ENCODE data around the gene TMEM8B. TPM values are rescaled to one million over a fixed set of nuclear protein-coding genes. Genes with fewer than 3 reads are reported as not detected.

TMEM8B gene
- total and polyA plus RNA-seq, 5 donors from 2014 or later: 0.21 to 3.3 (median 1.4) TPM

DNA sequence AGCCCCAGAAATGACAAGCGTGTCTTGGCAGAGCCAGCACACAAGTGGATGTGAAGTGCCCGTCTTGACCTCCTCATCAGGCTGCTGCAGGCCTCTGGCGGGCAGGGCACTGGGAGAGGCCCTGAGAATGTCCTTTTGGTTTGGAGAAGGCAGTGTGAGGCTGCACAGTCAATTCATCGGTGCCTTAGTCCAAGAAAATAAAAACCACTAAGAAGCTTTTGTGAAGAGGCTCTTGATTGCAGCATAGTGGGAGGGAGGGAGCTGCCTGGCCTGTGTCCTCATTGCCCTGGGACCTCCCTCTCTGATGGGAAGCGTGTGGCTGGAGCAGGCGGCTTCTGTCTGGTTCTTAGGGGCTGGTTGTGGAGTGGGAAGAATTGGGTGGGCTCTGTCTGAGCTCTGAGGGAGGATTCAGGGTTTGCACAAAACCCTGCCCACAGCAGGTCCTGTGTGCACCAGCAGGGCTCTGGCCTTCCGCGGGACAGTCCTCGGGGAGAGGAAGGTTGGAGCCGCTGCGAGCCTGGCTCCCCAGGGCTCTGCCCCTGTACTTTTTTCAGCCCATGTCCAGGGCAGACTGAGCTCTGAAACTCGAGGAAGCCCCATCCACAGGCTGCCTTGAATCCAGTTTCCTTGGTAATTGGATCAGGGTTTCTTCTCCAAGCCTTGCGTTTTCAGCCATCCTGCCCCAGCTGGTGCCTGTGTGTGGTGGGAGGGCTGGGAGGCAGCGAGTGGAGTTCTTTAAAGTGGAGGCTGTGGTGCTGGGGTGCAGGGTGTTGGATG, 78.1 kb downstream of the TMEM8B start:
- Histone ChIP-seq H3K36me3 (ENCODE audit: control insufficient read depth, insufficient read depth, low read length) (no peaks in the 10 kb centered on the region), H3K27me3 (ENCODE audit: control insufficient read depth, insufficient read depth, low read length) (peaks cover 5% of the 10 kb centered on the region), H3K4me1 (ENCODE audit: control insufficient read depth, insufficient read depth, low read length, poor library complexity, severe bottlenecking) (peaks cover 62% of the 10 kb centered on the region), H3K27ac (ENCODE audit: insufficient read depth, low read length, poor library complexity, severe bottlenecking) (no peak overlapping the region), H3K9me3 (ENCODE audit: control insufficient read depth in 2 of 2, low read length in 2 of 2) (no peaks in the 10 kb centered on the region), H3K4me3 (ENCODE audit: low read depth, low read length) (no peak overlapping the region)
- Mint-ChIP-seq H3K9me3 (no peaks in the 10 kb centered on the region), H3K27me3 (peaks cover 10% of the 10 kb centered on the region), H3K27ac (peak overlapping the region; percentile 48 to 80 (median 80)), H3K4me1 (peaks cover 20 to 74% (median 33%) of the 10 kb centered on the region in 4 donors), H3K36me3 (no peaks in the 10 kb centered on the region), H3K4me3 (peak overlapping the region in 1 of 4 donors; percentile 84)
- no peak for DNase-seq
- ATAC-seq (ENCODE audit: low read depth in 2 of 2): no peak

DNA sequence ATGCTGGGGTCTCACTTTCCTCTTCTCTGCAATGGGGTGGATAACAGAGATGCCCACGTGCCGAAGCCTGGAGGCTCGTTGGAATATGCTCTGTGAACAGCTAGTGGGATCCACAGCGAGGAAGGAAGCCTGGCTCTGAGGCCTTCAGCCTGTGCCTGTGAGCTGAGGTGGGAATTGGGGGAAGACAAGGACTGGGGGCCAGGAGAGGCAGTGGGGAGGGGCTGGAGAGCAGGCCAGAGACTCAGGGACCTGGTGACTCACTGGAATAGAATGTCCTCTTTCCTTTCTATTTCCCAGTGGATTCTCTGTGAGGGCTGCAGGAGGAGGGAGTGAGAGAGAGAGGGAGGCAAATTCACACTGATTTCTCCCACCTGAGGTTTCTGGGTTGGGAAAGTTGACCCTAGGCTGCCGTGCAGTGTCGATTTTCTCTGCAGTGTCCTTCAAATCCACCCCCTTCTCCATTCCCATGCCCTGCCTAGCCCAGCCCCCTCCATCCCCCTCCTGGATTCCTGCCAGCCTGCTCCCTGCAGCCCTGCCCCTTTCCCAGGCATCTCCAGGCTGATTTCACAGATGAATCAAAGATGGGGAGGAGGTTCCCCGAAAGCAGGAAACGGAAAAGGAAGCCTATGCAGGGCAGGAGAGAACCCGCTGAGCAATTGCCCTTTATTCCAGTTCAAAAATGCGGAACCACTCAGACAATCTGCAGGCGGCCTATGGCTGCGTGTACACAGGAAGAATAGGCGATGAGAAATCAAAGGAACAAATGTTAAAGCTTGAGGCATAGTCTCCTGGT, 78.9 kb downstream of the TMEM8B start:
- ATAC-seq (ENCODE audit: low read depth in 2 of 2): peak in 1 of 2 donors; percentile 22
- H3K4me3 Mint-ChIP-seq: peak overlapping the region in 3 of 4 donors; percentile 52 to 84 (median 59)

DNA sequence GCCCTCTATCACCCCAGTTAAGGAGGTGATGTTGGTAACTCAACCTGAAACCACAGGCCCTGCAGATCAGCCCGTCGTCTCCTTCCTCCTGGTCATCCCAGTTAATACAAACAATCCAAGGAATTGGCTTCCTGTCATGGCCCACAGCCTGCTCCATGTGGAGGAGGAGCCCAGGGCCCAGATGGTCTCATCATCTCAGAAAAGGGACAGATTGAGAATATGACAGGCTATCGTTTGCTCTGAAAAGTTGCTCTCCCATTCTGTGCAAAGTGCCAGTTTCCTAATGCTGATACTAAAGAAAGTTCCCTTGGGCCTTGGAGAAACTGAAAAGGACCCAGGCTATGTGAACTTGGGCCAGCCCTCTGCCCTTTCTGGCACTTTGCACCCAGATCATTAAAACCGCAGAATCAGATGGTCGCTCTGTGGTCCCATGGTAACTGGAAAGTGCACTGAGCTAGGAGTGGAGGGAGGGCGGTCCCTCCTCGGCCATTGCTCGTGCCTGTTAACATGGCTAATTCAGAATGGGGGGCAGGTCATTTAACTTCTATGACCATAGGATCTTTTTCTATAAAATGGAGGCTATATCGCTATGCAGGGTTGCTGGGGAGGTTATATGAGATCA, 79.6 kb downstream of the TMEM8B start:
- H3K9me3 ChIP-seq (ENCODE audit: control insufficient read depth in 2 of 2, low read length in 2 of 2): no peaks in the 10 kb centered on the region
- no peak for ATAC-seq (ENCODE audit: low read depth in 2 of 2)
- Mint-ChIP-seq H3K27me3 (peaks cover 5% of the 10 kb centered on the region), H3K4me3 (peak overlapping the region in 3 of 4 donors; percentile 50 to 84 (median 56)), H3K27ac (peak overlapping the region; percentile 80 to 92 (median 89)), H3K4me1 (peaks cover 15 to 68% (median 28%) of the 10 kb centered on the region in 4 donors), H3K36me3 (no peaks in the 10 kb centered on the region), H3K9me3 (no peaks in the 10 kb centered on the region)
- peaks cover 62% of the 10 kb centered on the region for H3K4me1 ChIP-seq (ENCODE audit: control insufficient read depth, insufficient read depth, low read length, poor library complexity, severe bottlenecking)
- no peak for DNase-seq
- no peak overlapping the region for H3K27ac ChIP-seq (ENCODE audit: insufficient read depth, low read length, poor library complexity, severe bottlenecking)
- H3K36me3 ChIP-seq (ENCODE audit: control insufficient read depth, insufficient read depth, low read length): no peaks in the 10 kb centered on the region
- no peak overlapping the region for H3K4me3 ChIP-seq (ENCODE audit: low read depth, low read length)
- H3K27me3 ChIP-seq (ENCODE audit: control insufficient read depth, insufficient read depth, low read length): no peaks in the 10 kb centered on the region

More for the DNA sequence above, 78.9 kb downstream of the TMEM8B start:
- Histone ChIP-seq H3K36me3 (ENCODE audit: control insufficient read depth, insufficient read depth, low read length) (no peaks in the 10 kb centered on the region), H3K9me3 (ENCODE audit: control insufficient read depth in 2 of 2, low read length in 2 of 2) (no peaks in the 10 kb centered on the region), H3K27ac (ENCODE audit: insufficient read depth, low read length, poor library complexity, severe bottlenecking) (no peak overlapping the region), H3K4me3 (ENCODE audit: low read depth, low read length) (no peak overlapping the region), H3K4me1 (ENCODE audit: control insufficient read depth, insufficient read depth, low read length, poor library complexity, severe bottlenecking) (peaks cover 68% of the 10 kb centered on the region), H3K27me3 (ENCODE audit: control insufficient read depth, insufficient read depth, low read length) (no peaks in the 10 kb centered on the region)
- peak overlapping the region in 2 of 3 donors; percentile 80 to 89 for H3K27ac Mint-ChIP-seq
- no peaks in the 10 kb centered on the region for H3K9me3 Mint-ChIP-seq
- no peaks in the 10 kb centered on the region for H3K36me3 Mint-ChIP-seq
- peaks cover 7% of the 10 kb centered on the region for H3K27me3 Mint-ChIP-seq
- no peak for DNase-seq
- peaks cover 19 to 73% (median 31%) of the 10 kb centered on the region in 4 donors for H3K4me1 Mint-ChIP-seq

DNA sequence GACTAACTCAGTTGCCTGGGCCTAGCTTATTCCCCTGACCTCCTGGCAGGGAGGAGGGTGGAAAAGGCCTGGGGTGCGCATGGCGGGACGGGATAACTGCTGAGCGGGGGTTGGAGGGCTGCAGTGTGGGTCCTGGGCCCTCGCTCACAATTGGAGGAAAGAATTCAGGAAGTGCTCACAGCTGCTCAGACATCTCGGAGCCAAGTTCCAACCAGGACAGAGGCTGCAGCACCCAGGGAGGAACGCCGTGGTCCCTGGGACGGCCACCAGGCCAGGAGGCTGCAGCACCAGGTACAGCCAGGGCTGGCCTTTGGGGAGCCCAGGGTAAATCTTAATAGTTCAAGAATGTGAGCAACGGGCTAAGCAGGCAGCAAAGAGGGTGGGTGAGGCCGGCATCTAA, 80.2 kb downstream of the TMEM8B start, which contains the start of gene SPAAR:
TSS of gene SPAAR (plus strand) at position 217 of the 400 bp plus-strand sequence. CDS start 974 bp downstream, outside the sequence.
- Mint-ChIP-seq H3K36me3 (no peaks in the 10 kb centered on the region), H3K27me3 (peaks cover 4% of the 10 kb centered on the region), H3K9me3 (no peaks in the 10 kb centered on the region), H3K4me3 (peak within 1 kb of the TSS in 3 of 4 donors; percentile 59 to 85 (median 84)), H3K4me1 (peaks cover 15 to 68% (median 26%) of the 10 kb centered on the region in 4 donors), H3K27ac (peak within 1 kb of the TSS; percentile 92 to 98 (median 95))
- H3K27ac ChIP-seq (ENCODE audit: insufficient read depth, low read length, poor library complexity, severe bottlenecking): peak within 1 kb of the TSS; percentile 61
- H3K4me3 ChIP-seq (ENCODE audit: low read depth, low read length): no peak within 1 kb of the TSS
- no peaks in the 10 kb centered on the region for H3K27me3 ChIP-seq (ENCODE audit: control insufficient read depth, insufficient read depth, low read length)
- H3K4me1 ChIP-seq (ENCODE audit: control insufficient read depth, insufficient read depth, low read length, poor library complexity, severe bottlenecking): peaks cover 62% of the 10 kb centered on the region
- ATAC-seq (ENCODE audit: low read depth in 2 of 2) (no peak), DNase-seq (no peak)
- no peaks in the 10 kb centered on the region for H3K36me3 ChIP-seq (ENCODE audit: control insufficient read depth, insufficient read depth, low read length)
- no peaks in the 10 kb centered on the region for H3K9me3 ChIP-seq (ENCODE audit: control insufficient read depth in 2 of 2, low read length in 2 of 2)

DNA sequence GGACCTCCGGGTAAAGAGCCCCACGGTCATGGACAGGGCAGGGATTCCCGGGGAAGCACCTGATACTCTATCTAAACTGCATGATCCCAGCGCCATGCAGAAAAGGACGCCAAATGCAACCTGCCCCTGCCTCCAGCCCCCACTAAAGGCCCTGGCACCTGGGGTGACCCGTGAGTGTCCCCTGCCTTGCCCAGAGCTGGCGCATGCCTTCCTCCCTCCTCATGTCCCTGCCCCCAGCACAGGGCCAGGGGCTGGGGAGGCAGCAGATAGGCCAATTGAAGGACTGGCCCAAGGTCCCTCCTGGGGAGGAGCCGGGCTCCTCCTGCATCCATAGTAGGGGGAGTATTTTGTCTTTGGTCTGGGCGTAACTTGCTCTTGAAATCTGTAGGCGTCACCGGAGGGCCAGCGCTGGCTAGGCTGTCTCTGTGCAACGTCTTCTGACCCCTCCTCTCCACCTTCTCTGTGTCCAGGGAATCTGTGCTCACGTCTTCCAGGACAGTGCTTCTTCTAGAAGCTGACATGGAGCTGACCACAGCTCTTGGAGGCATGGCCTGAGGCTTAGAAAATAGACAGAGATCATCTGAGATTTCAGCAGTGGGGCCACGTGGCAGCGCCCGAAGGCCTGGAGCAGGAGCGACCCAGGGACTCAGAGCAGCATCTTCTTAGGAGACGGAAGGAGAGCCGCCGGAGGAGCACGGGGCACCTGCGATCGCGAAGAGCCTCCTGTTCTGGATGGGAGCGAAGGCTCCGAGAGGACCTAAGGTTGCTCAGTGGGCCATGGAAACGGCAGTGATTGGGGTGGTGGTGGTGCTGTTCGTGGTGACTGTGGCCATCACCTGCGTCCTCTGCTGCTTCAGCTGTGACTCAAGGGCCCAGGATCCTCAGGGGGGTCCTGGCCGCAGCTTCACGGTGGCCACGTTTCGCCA, 80.9 kb downstream of the TMEM8B start:
- Histone ChIP-seq H3K4me3 (ENCODE audit: low read depth, low read length) (no peak overlapping the region), H3K27ac (ENCODE audit: insufficient read depth, low read length, poor library complexity, severe bottlenecking) (peak overlapping the region; percentile 61), H3K27me3 (ENCODE audit: control insufficient read depth, insufficient read depth, low read length) (no peaks in the 10 kb centered on the region), H3K4me1 (ENCODE audit: control insufficient read depth, insufficient read depth, low read length, poor library complexity, severe bottlenecking) (peaks cover 62% of the 10 kb centered on the region), H3K9me3 (ENCODE audit: control insufficient read depth in 2 of 2, low read length in 2 of 2) (no peaks in the 10 kb centered on the region), H3K36me3 (ENCODE audit: control insufficient read depth, insufficient read depth, low read length) (no peaks in the 10 kb centered on the region)
- Mint-ChIP-seq H3K4me1 (peaks cover 15 to 64% (median 22%) of the 10 kb centered on the region in 4 donors), H3K27me3 (no peaks in the 10 kb centered on the region), H3K27ac (peak overlapping the region; percentile 38 to 98 (median 95)), H3K4me3 (peak overlapping the region; percentile 48 to 92 (median 72)), H3K36me3 (no peaks in the 10 kb centered on the region), H3K9me3 (no peaks in the 10 kb centered on the region)
- DNase-seq (no peak), ATAC-seq (ENCODE audit: low read depth in 2 of 2) (no peak)

DNA sequence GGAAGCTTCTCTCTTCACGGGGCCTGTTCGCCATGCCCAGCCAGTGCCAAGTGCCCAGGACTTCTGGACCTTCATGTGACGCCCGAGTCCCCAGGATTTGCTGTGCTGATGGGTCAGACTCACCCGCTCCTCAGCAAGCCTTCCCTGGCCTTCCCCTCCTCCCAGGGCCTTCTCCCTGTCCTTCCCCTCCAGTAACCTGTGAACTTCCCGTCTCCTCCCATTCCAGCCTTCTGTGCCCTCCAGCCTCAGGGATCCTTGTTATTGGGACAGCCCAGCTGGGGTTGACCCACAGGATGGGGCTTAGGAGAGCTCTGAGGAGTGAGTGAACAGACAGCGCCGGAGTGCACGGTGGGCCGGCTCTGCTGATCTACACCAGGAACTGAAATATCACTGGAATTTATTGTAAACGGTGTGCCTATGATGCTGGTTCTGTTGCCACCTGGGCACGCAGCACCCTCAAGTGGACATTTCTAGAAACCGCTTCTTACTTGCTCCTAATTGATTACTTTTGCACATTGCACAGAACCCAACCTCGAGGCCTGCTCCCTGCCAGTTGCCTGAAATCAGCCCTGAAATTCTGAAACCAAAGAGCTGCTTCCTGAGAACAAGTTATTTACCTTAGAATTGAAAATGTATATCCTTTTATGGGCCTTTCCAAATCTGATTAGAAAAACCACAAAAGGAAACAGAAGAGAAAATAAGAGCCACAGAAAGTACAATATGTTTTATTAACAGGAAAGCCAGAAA, 81.8 kb downstream of the TMEM8B start:
- Mint-ChIP-seq H3K4me3 (peak overlapping the region; percentile 48 to 92 (median 78)), H3K27ac (peak overlapping the region; percentile 95 to 98 (median 98)), H3K9me3 (no peaks in the 10 kb centered on the region), H3K27me3 (no peaks in the 10 kb centered on the region), H3K36me3 (no peaks in the 10 kb centered on the region), H3K4me1 (peaks cover 15 to 57% (median 24%) of the 10 kb centered on the region in 4 donors)
- Histone ChIP-seq H3K9me3 (ENCODE audit: control insufficient read depth in 2 of 2, low read length in 2 of 2) (no peaks in the 10 kb centered on the region), H3K27me3 (ENCODE audit: control insufficient read depth, insufficient read depth, low read length) (no peaks in the 10 kb centered on the region), H3K4me3 (ENCODE audit: low read depth, low read length) (peak overlapping the region; percentile 51), H3K36me3 (ENCODE audit: control insufficient read depth, insufficient read depth, low read length) (no peaks in the 10 kb centered on the region), H3K27ac (ENCODE audit: insufficient read depth, low read length, poor library complexity, severe bottlenecking) (peak overlapping the region; percentile 61), H3K4me1 (ENCODE audit: control insufficient read depth, insufficient read depth, low read length, poor library complexity, severe bottlenecking) (peaks cover 62% of the 10 kb centered on the region)
- ATAC-seq (ENCODE audit: low read depth in 2 of 2) (peak; percentile 43 to 69), DNase-seq (peak; percentile 19 to 67 (median 56))

All from CD4-positive, CD25-positive, alpha-beta regulatory T cell (primary cell).